CD4-positive, CD25-positive, alpha-beta regulatory T cell (primary cell): ENCODE measurements around the gene ZNF687. TPM values are rescaled to one million over a fixed set of nuclear protein-coding genes. Genes with fewer than 3 reads are reported as not detected.

Experiments used
- ATAC-seq, 2 donors: fragments of 150-1000 bp; cut with Tn5 transposase; one replicate each; pipeline ENCODE4 v1.10.0; 2021; ENCODE audit warnings: low read depth in 2 of 2, moderate number of reproducible peaks in 2 of 2, moderate library complexity in 1 of 2
- DNase-seq, 3 donors: peaks; one replicate each; pipeline versions ENCODE4 v3.0.0 to v3.0.0-alpha.2; 2012 to 2022; ENCODE audit warnings: mixed read lengths in 1 of 3
- H3K27ac ChIP-seq: one replicate; pipeline ENCODE4 v1.7.0; 2013; ENCODE audit warnings: mild to moderate bottlenecking, low read length; ENCODE audit not compliant: insufficient read depth, poor library complexity, severe bottlenecking
- H3K27me3 ChIP-seq: one replicate; pipeline ENCODE4 v1.7.0; 2013; ENCODE audit warnings: low read length; ENCODE audit not compliant: control insufficient read depth, insufficient read depth
- H3K36me3 ChIP-seq: one replicate; pipeline ENCODE4 v1.7.0; 2013; ENCODE audit warnings: mild to moderate bottlenecking, low read length, moderate library complexity; ENCODE audit not compliant: control insufficient read depth, insufficient read depth
- H3K4me1 ChIP-seq: 2 replicates; pipeline ENCODE4 v1.7.0; 2013; ENCODE audit warnings: mild to moderate bottlenecking, low read length; ENCODE audit not compliant: insufficient read depth, control insufficient read depth, poor library complexity, severe bottlenecking
- H3K4me3 ChIP-seq: one replicate; pipeline ENCODE4 v1.7.0; 2013; ENCODE audit warnings: low read depth, mild to moderate bottlenecking, low read length, moderate library complexity
- H3K9me3 ChIP-seq, 2 experiments: 1 replicate in 1 of 2; 2 replicates in 1 of 2; pipeline ENCODE4 v1.7.0; 2013; ENCODE audit warnings: low read length in 2 of 2, mild to moderate bottlenecking in 1 of 2, moderate library complexity in 1 of 2; ENCODE audit not compliant: control insufficient read depth in 2 of 2
- H3K27ac Mint-ChIP-seq, 3 donors: one replicate each; pipeline ENCODE4 v1.8.0; 2020 to 2022; ENCODE audit warnings: mild to moderate bottlenecking in 3 of 3, mixed read lengths in 3 of 3, moderate library complexity in 2 of 3
- H3K27me3 Mint-ChIP-seq: one replicate; pipeline ENCODE4 v1.8.0; 2022; ENCODE audit warnings: mild to moderate bottlenecking, mixed read lengths
- H3K36me3 Mint-ChIP-seq: one replicate; pipeline ENCODE4 v1.8.0; 2020; ENCODE audit warnings: mixed read lengths
- H3K4me1 Mint-ChIP-seq, 4 donors: one replicate each; pipeline ENCODE4 v1.8.0; 2020 to 2022; ENCODE audit warnings: mixed read lengths in 4 of 4, mild to moderate bottlenecking in 1 of 4
- H3K4me3 Mint-ChIP-seq, 4 donors: one replicate each; pipeline ENCODE4 v1.8.0; 2020 to 2022; ENCODE audit warnings: mild to moderate bottlenecking in 4 of 4, mixed read lengths in 4 of 4, moderate library complexity in 3 of 4
- H3K9me3 Mint-ChIP-seq, 7 donors: one replicate each; pipeline ENCODE4 v1.8.0; 2020 to 2022; ENCODE audit warnings: mixed read lengths in 7 of 7, mild to moderate bottlenecking in 3 of 7, moderate library complexity in 2 of 7
- polyA plus RNA-seq, 4 donors: library from polyadenylated mRNA; unstranded; fragments of 300-500 nt; fragmentation: Illumina TruSeq; gene quantifications; one replicate each; pipeline ENCODE4 v1.2.3, GENCODE V29; 2021
- total RNA-seq: library from RNA; stranded (reverse); gene quantifications from one replicate; pipeline ENCODE4 v1.2.3, GENCODE V29; 2022

The ZNF687 gene
- total and polyA plus RNA-seq, 5 donors from 2014 or later: 0.46 to 31.9 (median 1.6) TPM

DNA sequence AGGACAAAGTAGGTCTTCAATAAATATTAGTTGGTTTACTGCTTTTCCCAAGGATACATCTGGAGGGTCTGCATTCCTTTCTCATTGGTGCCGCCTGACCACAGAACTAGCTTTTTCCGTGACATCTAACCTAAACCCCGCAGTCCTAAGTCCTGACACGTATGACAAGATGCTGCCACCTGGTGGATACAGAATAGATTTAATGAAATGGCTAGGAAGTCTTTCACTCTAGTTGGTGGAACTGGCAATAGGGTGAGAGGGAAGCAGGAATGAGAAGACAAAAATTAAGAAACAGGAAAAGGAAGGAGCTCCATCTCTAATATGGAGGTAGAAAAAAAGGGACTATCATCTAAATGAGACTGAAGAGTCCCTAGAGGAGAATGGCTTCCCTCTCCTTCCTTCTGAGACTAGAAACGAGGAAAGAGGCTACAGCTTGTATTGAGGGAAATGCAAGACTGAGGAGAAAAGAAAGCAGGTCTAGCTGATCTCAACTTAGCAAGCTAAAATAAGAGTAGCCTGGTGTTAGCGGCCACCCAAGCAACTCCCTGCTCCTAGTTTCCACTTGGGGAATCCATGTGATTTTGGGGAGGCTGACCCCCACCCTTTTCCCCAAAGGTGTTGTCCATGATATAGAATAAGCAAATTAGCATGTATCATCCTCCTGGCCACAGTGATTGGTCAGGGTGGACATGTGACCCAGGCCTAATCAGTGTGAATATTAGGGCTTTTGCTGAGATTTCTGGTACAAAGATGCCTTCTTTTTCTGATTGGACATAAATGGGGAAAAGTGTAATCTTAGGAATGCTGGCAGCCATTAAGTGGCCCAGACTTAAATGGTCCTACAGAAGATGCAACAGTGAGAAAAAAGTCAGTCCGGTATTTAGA lies 59.0 kb downstream of the ZNF687 start:
- Mint-ChIP-seq H3K4me3 (peak overlapping the region in 1 of 4 donors; percentile 45), H3K27ac (peak overlapping the region in 2 of 3 donors; percentile 0 to 22), H3K36me3 (peaks cover 23% of the 10 kb centered on the region), H3K4me1 (peaks cover 9 to 32% (median 15%) of the 10 kb centered on the region in 4 donors), H3K9me3 (no peaks in the 10 kb centered on the region), H3K27me3 (no peaks in the 10 kb centered on the region)
- DNase-seq (peak; percentile 40 to 81 (median 72)), ATAC-seq (peak; percentile 75 to 80)
- H3K27ac ChIP-seq: peak overlapping the region; percentile 64
- H3K36me3 ChIP-seq: peaks cover 37% of the 10 kb centered on the region
- H3K27me3 ChIP-seq: no peaks in the 10 kb centered on the region
- H3K4me3 ChIP-seq: peak overlapping the region; percentile 16
- H3K4me1 ChIP-seq: peaks cover 20% of the 10 kb centered on the region
- no peaks in the 10 kb centered on the region for H3K9me3 ChIP-seq

Other genes starting within 250 kb of the ZNF687 start
- 0.94 TPM for gene BNIPL, start 245.7 kb upstream of the ZNF687 start, total RNA-seq
- under 1 TPM; 0.07 to 0.43 (median 0.18) TPM for gene BNIPL, start 245.7 kb upstream of the ZNF687 start, polyA plus RNA-seq
- 0.67 TPM for gene C1orf56, start 234.5 kb upstream of the ZNF687 start, total RNA-seq
- gene C1orf56, start 234.5 kb upstream of the ZNF687 start, polyA plus RNA-seq: 1 to 10 TPM; 3.5 to 4.8 (median 4.1) TPM
- gene CDC42SE1, start 222.7 kb upstream of the ZNF687 start, total RNA-seq: 496 TPM
- gene CDC42SE1, start 222.7 kb upstream of the ZNF687 start, polyA plus RNA-seq: 100 to 1,000 TPM; 119 to 152 (median 140) TPM
- 3.9 TPM for gene MLLT11, start 221.9 kb upstream of the ZNF687 start, total RNA-seq
- gene MLLT11, start 221.9 kb upstream of the ZNF687 start, polyA plus RNA-seq: 1 to 10 TPM; 3.1 to 4.4 (median 4.2) TPM
- gene GABPB2, start 211.5 kb upstream of the ZNF687 start, total RNA-seq: 26.4 TPM
- gene GABPB2, start 211.5 kb upstream of the ZNF687 start, polyA plus RNA-seq: 1 to 10 TPM; 5.4 to 8.1 (median 6.0) TPM
- gene SEMA6C, start 135.7 kb upstream of the ZNF687 start, total RNA-seq: 7.2 TPM
- under 1 TPM; 0.63 to 0.76 (median 0.73) TPM for gene SEMA6C, start 135.7 kb upstream of the ZNF687 start, polyA plus RNA-seq
- gene TNFAIP8L2, start 125.7 kb upstream of the ZNF687 start, total RNA-seq: 4.3 TPM
- gene TNFAIP8L2, start 125.7 kb upstream of the ZNF687 start, polyA plus RNA-seq: 10 to 100 TPM; 32.9 to 62.5 (median 47.2) TPM
- 0.54 TPM for gene LYSMD1, start 116.4 kb upstream of the ZNF687 start, total RNA-seq
- gene LYSMD1, start 116.4 kb upstream of the ZNF687 start, polyA plus RNA-seq: under 1 TPM in 3 of 4 donors, not detected in 1; 0.14 to 0.18 (median 0.14) TPM
- gene SCNM1, start 116.2 kb upstream of the ZNF687 start, total RNA-seq: 51.0 TPM
- 100 to 1,000 TPM in 1 of 4 donors, 10 to 100 TPM in 3; 74.3 to 104 (median 90.5) TPM for gene SCNM1, start 116.2 kb upstream of the ZNF687 start, polyA plus RNA-seq
- 3.3 TPM for gene TMOD4, start 106.3 kb upstream of the ZNF687 start, total RNA-seq
- gene TMOD4, start 106.3 kb upstream of the ZNF687 start, polyA plus RNA-seq: not detected
- 41.8 TPM for gene VPS72, start 92.1 kb upstream of the ZNF687 start, total RNA-seq
- gene VPS72, start 92.1 kb upstream of the ZNF687 start, polyA plus RNA-seq: 100 to 1,000 TPM in 1 of 4 donors, 10 to 100 TPM in 3; 83.0 to 101 (median 95.0) TPM
- gene PIP5K1A, start 83.7 kb upstream of the ZNF687 start, total RNA-seq: 60.3 TPM
- gene PIP5K1A, start 83.7 kb upstream of the ZNF687 start, polyA plus RNA-seq: 10 to 100 TPM; 12.0 to 17.5 (median 15.1) TPM
- gene PSMD4, start 27.6 kb upstream of the ZNF687 start, total RNA-seq: 91.6 TPM
- 100 to 1,000 TPM; 242 to 392 (median 297) TPM for gene PSMD4, start 27.6 kb upstream of the ZNF687 start, polyA plus RNA-seq
- 73.5 TPM for gene PI4KB, start 45.1 kb downstream of the ZNF687 start, total RNA-seq
- 10 to 100 TPM; 48.4 to 57.4 (median 53.3) TPM for gene PI4KB, start 45.1 kb downstream of the ZNF687 start, polyA plus RNA-seq
- 105 TPM for gene RFX5, start 65.0 kb downstream of the ZNF687 start, total RNA-seq
- 10 to 100 TPM; 28.8 to 35.9 (median 35.2) TPM for gene RFX5, start 65.0 kb downstream of the ZNF687 start, polyA plus RNA-seq
- not detected for gene SELENBP1, start 90.4 kb downstream of the ZNF687 start, total RNA-seq
- not detected for gene SELENBP1, start 90.4 kb downstream of the ZNF687 start, polyA plus RNA-seq
- 344 TPM for gene PSMB4, start 117.3 kb downstream of the ZNF687 start, total RNA-seq
- 10 to 100 TPM; 79.4 to 99.1 (median 91.0) TPM for gene PSMB4, start 117.3 kb downstream of the ZNF687 start, polyA plus RNA-seq
- 141 TPM for gene POGZ, start 177.2 kb downstream of the ZNF687 start, total RNA-seq
- gene POGZ, start 177.2 kb downstream of the ZNF687 start, polyA plus RNA-seq: 10 to 100 TPM in 1 of 4 donors, 1 to 10 TPM in 3; 5.2 to 10.0 (median 5.9) TPM
- 0.37 TPM for gene CGN, start 229.1 kb downstream of the ZNF687 start, total RNA-seq
- 1 to 10 TPM in 1 of 4 donors, under 1 TPM in 1, not detected in 2; 0.37 to 1.2 TPM for gene CGN, start 229.1 kb downstream of the ZNF687 start, polyA plus RNA-seq